PC-3 (cell line): ENCODE results near the gene SPATA32. TPM values are rescaled to one million over a fixed set of nuclear protein-coding genes. Genes with fewer than 3 reads are reported as not detected.

ENCODE experiments used
- ATAC-seq: fragments of 200-7000 bp; cut with Tn5 transposase; 2 replicates; pipeline ENCODE4 v1.9.1; 2020; ENCODE audit warnings: mild to moderate bottlenecking, moderate library complexity
- BruUV-seq: library from RNA; stranded (reverse); fragments of 400-500 nt; replicated peaks from 2 replicates; lab custom pipeline; 2021; lab: Mats Ljungman, UMichigan
- CTCF ChIA-PET: fragments of 300-600 bp; sonication (Branson Sonifier 250); formaldehyde crosslinking; loops from one replicate; lab custom pipeline; 2022; ENCODE audit warnings: antibody characterized with exemption; lab: Charles Lee
- POLR2A ChIA-PET: fragments of 300-600 bp; sonication (Branson Sonifier 250); formaldehyde crosslinking; loops from one replicate; lab custom pipeline; 2022; ENCODE audit warnings: antibody characterized with exemption; ENCODE audit not compliant: unreplicated experiment; lab: Charles Lee
- DNase-seq: peaks from one replicate; pipeline ENCODE4 v3.0.0-alpha.2; 2015
- H2AFZ ChIP-seq: fragments of 300-600 bp; sonication (generic); 2 replicates; pipeline ENCODE4 v1.6.0; 2016; ENCODE audit warnings: antibody characterized with exemption, low read length
- H3F3A ChIP-seq: fragments of 300-600 bp; sonication (generic); one replicate; pipeline ENCODE4 v1.6.0; 2017; ENCODE audit warnings: antibody characterized with exemption, low read length, control low read depth, mild to moderate bottlenecking; ENCODE audit not compliant: unreplicated experiment
- H3K27ac ChIP-seq: fragments of 300-600 bp; sonication (generic); 2 replicates; pipeline ENCODE4 v1.5.1; 2016; ENCODE audit warnings: mild to moderate bottlenecking, low read length
- H3K27me3 ChIP-seq: fragments of 300-600 bp; sonication (generic); 2 replicates; pipeline ENCODE4 v1.6.1; 2016; ENCODE audit warnings: low read length, mixed read lengths
- H3K36me3 ChIP-seq: fragments of 300-600 bp; sonication (generic); 2 replicates; pipeline ENCODE4 v1.6.1; 2016; ENCODE audit warnings: low read depth, mixed run types, low read length, mixed read lengths
- H3K4me1 ChIP-seq: fragments of 300-600 bp; sonication (generic); 2 replicates; pipeline ENCODE4 v1.5.1; 2016; ENCODE audit warnings: low read length; ENCODE audit not compliant: insufficient read depth
- H3K4me2 ChIP-seq: fragments of 300-600 bp; sonication (generic); 2 replicates; pipeline ENCODE4 v1.6.0; 2016; ENCODE audit warnings: low read length
- H3K4me3 ChIP-seq: fragments of 300-600 bp; sonication (generic); 2 replicates; pipeline ENCODE4 v1.5.1; 2016; ENCODE audit warnings: mild to moderate bottlenecking, low read length, mixed read lengths
- H3K79me2 ChIP-seq: fragments of 300-600 bp; sonication (generic); 2 replicates; pipeline ENCODE4 v1.6.1; 2017; ENCODE audit warnings: low read length, mixed read lengths
- H3K9ac ChIP-seq: fragments of 300-600 bp; sonication (generic); 2 replicates; pipeline ENCODE4 v1.6.0; 2016; ENCODE audit warnings: mild to moderate bottlenecking, low read length
- H3K9me2 ChIP-seq: fragments of 300-600 bp; sonication (generic); replicated peaks from 2 replicates; pipeline ENCODE4 v1.6.1; 2016; ENCODE audit warnings: mixed run types, low read length, mixed read lengths
- H3K9me3 ChIP-seq: fragments of 300-600 bp; sonication (generic); 2 replicates; pipeline ENCODE4 v1.6.1; 2016; ENCODE audit warnings: low read length, mixed read lengths
- H4K20me1 ChIP-seq: fragments of 300-600 bp; sonication (generic); 2 replicates; pipeline ENCODE4 v1.6.1; 2016; ENCODE audit warnings: low read length, mixed read lengths
- EZH2 ChIP-seq: fragments of 300-600 bp; sonication (generic); IDR thresholded peaks from one replicate; pipeline ENCODE4 v1.6.1; 2017; ENCODE audit warnings: antibody characterized with exemption, mild to moderate bottlenecking, low read length; ENCODE audit not compliant: unreplicated experiment
- EZH2phosphoT487 ChIP-seq: fragments of 300-600 bp; sonication (generic); IDR thresholded peaks from 2 replicates; pipeline ENCODE4 v1.6.1; 2018; ENCODE audit warnings: mild to moderate bottlenecking, antibody characterized with exemption, low read length, borderline replicate concordance
- intact Hi-C: fragments of 100-400 bp; cut with micrococcal nuclease; formaldehyde crosslinking; loops from 2 replicates; pipeline ENCODE4 v1.9.0; 2023
- total RNA-seq: library from RNA; depleted of rRNA; stranded (reverse); fragments of >200 nt; gene quantifications from 2 replicates; pipeline ENCODE4 v1.2.3, GENCODE V29; 2014
- TF ChIP-seq, protein P1 (sequence below): fragments of 300-600 bp; sonication (generic); conservative IDR thresholded peaks from 2 replicates; pipeline ENCODE4 v1.5.1; 2017; ENCODE audit warnings: antibody characterized with exemption, low read depth, mild to moderate bottlenecking, low read length

The SPATA32 gene
- total RNA-seq, 1 experiment from 2014 or later, result not detected

DNA sequence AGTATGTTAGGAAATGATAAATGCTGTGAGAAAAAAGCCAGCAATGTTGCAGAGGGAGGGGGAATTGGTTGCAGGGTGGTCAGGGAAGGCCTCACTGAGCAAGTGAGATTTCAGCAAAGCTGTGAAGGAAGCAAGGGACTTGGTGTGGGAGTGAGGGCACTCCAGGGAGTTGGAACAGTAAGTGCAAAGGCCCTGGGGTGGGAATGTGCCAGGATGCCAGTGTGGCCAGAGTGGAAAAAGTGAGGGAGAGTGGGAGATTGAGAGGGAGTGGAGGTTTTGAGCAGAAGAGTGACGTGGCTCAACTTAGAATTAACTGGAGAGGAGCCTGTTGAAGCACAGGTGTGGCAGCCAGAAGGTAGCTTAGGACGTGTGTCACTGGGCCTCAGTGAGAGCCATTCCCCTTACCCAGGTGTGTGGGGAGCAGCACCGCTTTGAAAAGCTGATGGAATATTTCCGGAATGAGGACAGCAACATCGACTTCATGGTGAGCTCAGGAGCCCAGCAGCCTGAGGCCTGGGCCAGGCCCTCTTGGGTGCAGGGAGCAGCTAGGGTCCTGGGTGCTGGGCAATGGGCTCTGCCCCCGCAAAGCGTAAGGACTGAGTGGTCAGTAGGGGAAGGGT is 23.6 kb downstream of the SPATA32 start:
- Histone ChIP-seq H2AFZ (no peak overlapping the region), H3K4me3 (no peak overlapping the region), H3K27ac (no peak overlapping the region), H3K9ac (no peak overlapping the region), H3K27me3 (no peaks in the 10 kb centered on the region), H3K9me2 (no peaks in the 10 kb centered on the region), H4K20me1 (no peaks in the 10 kb centered on the region), H3K36me3 (no peaks in the 10 kb centered on the region), H3F3A (no peaks in the 10 kb centered on the region), H3K79me2 (no peaks in the 10 kb centered on the region), H3K9me3 (no peaks in the 10 kb centered on the region), H3K4me1 (no peaks in the 10 kb centered on the region), H3K4me2 (no peak overlapping the region)
- intact Hi-C loops, result no loop called here
- CTCF ChIA-PET, result no interaction called here
- POLR2A ChIA-PET, result no interaction called here
- BruUV-seq, result no TSS peak
- TF ChIP-seq EZH2, result no peak
- no peak for TF ChIP-seq EZH2phosphoT487
- TF ChIP-seq, protein P1, sequence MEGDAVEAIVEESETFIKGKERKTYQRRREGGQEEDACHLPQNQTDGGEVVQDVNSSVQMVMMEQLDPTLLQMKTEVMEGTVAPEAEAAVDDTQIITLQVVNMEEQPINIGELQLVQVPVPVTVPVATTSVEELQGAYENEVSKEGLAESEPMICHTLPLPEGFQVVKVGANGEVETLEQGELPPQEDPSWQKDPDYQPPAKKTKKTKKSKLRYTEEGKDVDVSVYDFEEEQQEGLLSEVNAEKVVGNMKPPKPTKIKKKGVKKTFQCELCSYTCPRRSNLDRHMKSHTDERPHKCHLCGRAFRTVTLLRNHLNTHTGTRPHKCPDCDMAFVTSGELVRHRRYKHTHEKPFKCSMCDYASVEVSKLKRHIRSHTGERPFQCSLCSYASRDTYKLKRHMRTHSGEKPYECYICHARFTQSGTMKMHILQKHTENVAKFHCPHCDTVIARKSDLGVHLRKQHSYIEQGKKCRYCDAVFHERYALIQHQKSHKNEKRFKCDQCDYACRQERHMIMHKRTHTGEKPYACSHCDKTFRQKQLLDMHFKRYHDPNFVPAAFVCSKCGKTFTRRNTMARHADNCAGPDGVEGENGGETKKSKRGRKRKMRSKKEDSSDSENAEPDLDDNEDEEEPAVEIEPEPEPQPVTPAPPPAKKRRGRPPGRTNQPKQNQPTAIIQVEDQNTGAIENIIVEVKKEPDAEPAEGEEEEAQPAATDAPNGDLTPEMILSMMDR, result no peak
- DNase-seq, result no peak
- ATAC-seq, result no peak

DNA sequence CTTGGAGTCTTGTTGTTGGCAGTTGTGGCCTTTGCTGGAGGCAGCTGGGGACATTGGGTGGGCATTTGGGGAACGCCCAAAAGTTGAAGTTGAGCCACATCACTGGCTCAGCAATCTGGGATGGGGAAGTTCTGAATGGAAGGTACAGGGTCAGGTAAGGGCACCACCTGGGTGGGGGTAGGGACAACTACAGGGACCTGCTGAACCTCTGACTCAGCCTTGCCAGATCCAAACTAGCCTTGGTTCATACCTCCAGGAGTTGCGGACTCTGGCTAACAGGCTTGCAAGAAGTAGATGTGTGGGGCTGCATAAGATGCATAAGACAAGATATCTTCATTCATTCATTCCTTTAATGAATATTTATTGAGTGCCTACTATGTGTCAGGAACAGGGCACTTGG is 24.2 kb downstream of the SPATA32 start:
- no peak for DNase-seq
- intact Hi-C loops, result no loop called here
- no peak for ATAC-seq
- Histone ChIP-seq H2AFZ (no peak overlapping the region), H4K20me1 (no peaks in the 10 kb centered on the region), H3K9me2 (no peaks in the 10 kb centered on the region), H3K27me3 (no peaks in the 10 kb centered on the region), H3K9me3 (no peaks in the 10 kb centered on the region), H3K4me3 (no peak overlapping the region), H3K4me2 (no peak overlapping the region), H3K36me3 (no peaks in the 10 kb centered on the region), H3K27ac (no peak overlapping the region), H3K79me2 (no peaks in the 10 kb centered on the region), H3F3A (no peaks in the 10 kb centered on the region), H3K9ac (no peak overlapping the region), H3K4me1 (no peaks in the 10 kb centered on the region)
- ChIA-PET POLR2A (no interaction called here), CTCF (no interaction called here)
- no TSS peak for BruUV-seq
- TF ChIP-seq EZH2phosphoT487 (no peak), EZH2 (no peak)
- TF ChIP-seq, protein P1, result no peak

DNA sequence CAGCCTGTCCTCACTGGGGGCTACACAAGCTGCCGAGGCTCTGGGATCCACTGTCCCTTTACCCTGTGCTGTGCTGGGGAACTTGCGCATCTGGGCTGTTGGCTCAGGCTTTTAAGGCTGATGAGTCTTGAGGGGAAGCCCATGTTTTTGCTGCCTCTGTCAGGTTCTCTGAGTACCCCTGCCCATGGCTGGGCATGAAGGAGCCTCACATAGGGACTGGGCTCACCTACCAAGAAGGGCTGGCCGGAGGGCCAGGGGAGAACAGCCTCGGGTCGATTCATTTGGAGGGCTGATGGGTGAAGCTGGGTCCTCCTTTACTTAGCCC is 25.6 kb downstream of the SPATA32 start:
- Histone ChIP-seq H3K9me2 (no peaks in the 10 kb centered on the region), H3K9ac (no peak overlapping the region), H3K79me2 (no peaks in the 10 kb centered on the region), H3K36me3 (no peaks in the 10 kb centered on the region), H3F3A (no peaks in the 10 kb centered on the region), H3K4me1 (peaks cover 2% of the 10 kb centered on the region; the same call in 1 of the 2 replicates), H4K20me1 (no peaks in the 10 kb centered on the region), H2AFZ (no peak overlapping the region), H3K27ac (no peak overlapping the region), H3K9me3 (no peaks in the 10 kb centered on the region), H3K4me3 (no peak overlapping the region), H3K27me3 (no peaks in the 10 kb centered on the region), H3K4me2 (no peak overlapping the region)
- ATAC-seq, result no peak
- no TSS peak for BruUV-seq
- ChIA-PET CTCF (interaction anchor here (1.0 to 3.0 kb wide), 3 partner anchors 17 to 76 kb away, joined by 3 to 20 read pairs (median 3); no protein-coding TSS in a partner anchor), POLR2A (no interaction called here)
- TF ChIP-seq EZH2 (no peak), EZH2phosphoT487 (no peak)
- TF ChIP-seq, protein P1, result no peak
- no peak for DNase-seq
- intact Hi-C loops, result no loop called here
